ENCODE measurements around the gene HEMGN. TPM values are rescaled to one million over a fixed set of nuclear protein-coding genes. Genes with fewer than 3 reads are reported as not detected.

The HEMGN gene
- total and polyA plus RNA-seq, 2 of the 8 experiments (the other 6 are each of a cell fraction or from before 2014, with no cell fraction given), result not detected

- TF ChIP-seq CHD7 (IDR thresholded peaks at IDR 0.05; ENCODE audit: insufficient replicate concordance, low read length) (no peak), EP300 (IDR thresholded peaks at IDR 0.05; ENCODE audit: borderline replicate concordance in 1 of 2, low read depth in 2 of 2, low read length in 2 of 2) (no peak), YY1 (IDR thresholded peaks at IDR 0.05; ENCODE audit: low read depth, low read length) (peak; percentile 55; the same call in 1 of the 2 replicates), KDM4A (IDR thresholded peaks at IDR 0.05; ENCODE audit: low read depth, low read length, severe bottlenecking) (peak; percentile 71), KDM5A (IDR thresholded peaks at IDR 0.05; ENCODE audit: low read length) (no peak), SIN3A (conservative IDR thresholded peaks at IDR 0.05 in 1 of 2, IDR thresholded peaks at IDR 0.05 in 1 of 2; ENCODE audit: low read depth in 1 of 2, low read length in 2 of 2) (no peak)
- TF ChIP-seq, protein P1, sequence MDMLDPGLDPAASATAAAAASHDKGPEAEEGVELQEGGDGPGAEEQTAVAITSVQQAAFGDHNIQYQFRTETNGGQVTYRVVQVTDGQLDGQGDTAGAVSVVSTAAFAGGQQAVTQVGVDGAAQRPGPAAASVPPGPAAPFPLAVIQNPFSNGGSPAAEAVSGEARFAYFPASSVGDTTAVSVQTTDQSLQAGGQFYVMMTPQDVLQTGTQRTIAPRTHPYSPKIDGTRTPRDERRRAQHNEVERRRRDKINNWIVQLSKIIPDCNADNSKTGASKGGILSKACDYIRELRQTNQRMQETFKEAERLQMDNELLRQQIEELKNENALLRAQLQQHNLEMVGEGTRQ (IDR thresholded peaks at IDR 0.05; ENCODE audit: low read length), result no peak
Observed at GRCh38 chr9:97984188-97985057, 46.5 kb upstream of the HEMGN start (continued).
